Skeletal muscle cell (primary cell): Measurements from ENCODE around the gene WASF2.
"Not testable (repeated sequence)": the region's sequence is repeated elsewhere in the genome, so short reads cannot be mapped to it uniquely, and the experiment has no call there.

Experiments
- DNase-seq: peaks from one replicate; pipeline ENCODE4 v3.0.0-alpha.2; 2010; ENCODE audit warnings: low read depth
- H3K4me3 ChIP-seq: 2 replicates; pipeline ENCODE4 v1.5.1; 2011; ENCODE audit warnings: low read depth, mild to moderate bottlenecking, control low read depth, low read length, moderate library complexity

Gene WASF2

DNA sequence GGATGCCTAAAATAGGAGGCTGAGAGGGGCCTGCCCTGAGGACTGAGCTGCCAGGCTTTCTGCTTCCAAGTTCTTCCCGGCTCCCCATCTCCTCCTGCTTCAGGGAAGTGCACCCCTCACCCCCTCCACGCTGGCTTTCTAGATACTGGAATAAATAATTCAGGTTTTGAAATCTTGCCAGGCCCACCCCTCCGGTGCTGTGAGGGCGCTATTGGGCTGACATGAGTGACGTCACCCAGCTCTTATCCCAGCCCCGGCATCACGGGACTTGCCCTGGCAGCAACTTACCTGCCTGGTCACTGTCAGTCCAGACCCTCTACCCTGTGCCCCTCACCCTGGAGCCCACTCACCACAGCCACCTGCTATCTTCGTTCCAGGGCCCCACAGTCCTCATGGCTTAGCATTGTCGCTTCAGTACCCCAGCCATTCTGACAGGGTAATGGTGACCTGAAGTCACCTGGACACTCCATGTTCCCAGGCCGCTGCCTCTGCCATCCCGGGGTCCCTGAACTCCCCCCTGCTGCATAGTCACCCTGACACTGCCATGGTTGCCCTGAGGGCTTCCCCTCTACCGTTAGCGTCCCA is 98.4 kb downstream of the WASF2 start:
- DNase-seq: no peak
- H3K4me3 ChIP-seq: peak overlapping the region; percentile 76

DNA sequence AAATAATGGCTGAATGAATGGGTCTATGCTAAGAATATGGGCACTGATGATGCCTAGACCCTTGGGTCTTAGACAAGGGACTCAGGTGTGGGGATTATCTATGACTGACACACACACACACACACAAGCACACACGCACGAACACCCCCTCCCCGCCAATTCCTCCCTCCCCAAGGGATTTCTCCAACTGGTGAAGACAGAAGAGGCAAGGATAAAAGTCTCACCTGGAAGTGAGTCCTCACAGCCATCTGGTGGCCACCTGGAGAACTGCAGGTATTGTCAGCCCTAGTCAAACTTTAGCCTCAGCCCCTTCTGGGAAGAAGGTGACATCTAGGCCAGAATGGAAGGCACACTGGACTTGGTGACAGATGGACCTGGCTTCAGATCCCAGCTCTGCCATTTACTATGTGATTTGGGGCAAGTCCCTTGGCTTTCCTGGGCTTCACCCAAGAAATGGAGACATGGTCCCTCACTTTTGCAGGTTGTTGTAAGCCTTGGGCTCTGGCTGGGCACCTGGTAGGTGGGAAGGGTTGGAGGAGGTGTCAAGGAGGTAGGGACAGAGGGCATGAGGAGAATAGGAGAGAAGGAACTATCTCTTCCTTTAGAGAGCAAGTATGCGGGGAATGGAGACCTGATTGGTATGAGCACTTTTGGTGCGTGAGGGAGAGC is 101.5 kb downstream of the WASF2 start:
- H3K4me3 ChIP-seq: no peak overlapping the region
- DNase-seq: no peak

DNA sequence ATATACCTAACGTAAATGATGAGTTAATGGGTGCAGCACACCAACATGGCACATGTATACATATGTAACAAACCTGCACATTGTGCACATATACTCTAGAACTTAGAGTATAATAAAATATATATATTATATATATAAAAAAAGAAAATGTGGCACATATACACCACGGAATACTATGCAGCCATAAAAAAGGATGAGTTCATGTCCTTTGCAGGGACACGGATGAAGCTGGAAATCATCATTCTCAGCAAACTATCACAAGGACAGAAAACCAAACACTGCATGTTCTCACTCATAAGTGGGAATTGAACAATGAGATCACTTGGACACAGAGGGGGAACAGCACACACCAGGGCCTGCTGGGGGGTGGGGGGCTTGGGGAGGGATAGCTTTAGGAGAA is 105.2 kb downstream of the WASF2 start:
- not testable (repeated sequence) for H3K4me3 ChIP-seq, DNase-seq

DNA sequence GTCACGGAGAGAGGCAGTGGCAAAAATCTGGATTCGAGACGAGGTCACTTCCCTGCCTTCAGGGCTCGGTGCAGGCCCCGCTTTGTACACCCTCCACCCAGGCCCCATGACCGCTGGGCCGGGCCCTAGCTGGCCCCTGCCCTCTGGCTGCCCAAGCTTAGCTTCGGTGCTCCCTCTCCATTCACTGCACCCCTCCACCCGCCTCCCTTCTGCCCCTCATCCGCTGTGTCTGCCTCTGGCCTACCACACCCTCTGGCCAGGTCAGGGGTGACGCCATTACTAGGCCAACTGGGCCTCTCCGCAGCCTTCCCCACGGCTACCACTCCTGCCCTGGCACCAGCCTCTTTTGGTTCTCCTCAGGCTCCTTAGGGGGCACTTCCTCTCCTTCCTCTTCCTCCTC is 106.3 kb downstream of the WASF2 start:
- H3K4me3 ChIP-seq: no peak overlapping the region
- no peak for DNase-seq

DNA sequence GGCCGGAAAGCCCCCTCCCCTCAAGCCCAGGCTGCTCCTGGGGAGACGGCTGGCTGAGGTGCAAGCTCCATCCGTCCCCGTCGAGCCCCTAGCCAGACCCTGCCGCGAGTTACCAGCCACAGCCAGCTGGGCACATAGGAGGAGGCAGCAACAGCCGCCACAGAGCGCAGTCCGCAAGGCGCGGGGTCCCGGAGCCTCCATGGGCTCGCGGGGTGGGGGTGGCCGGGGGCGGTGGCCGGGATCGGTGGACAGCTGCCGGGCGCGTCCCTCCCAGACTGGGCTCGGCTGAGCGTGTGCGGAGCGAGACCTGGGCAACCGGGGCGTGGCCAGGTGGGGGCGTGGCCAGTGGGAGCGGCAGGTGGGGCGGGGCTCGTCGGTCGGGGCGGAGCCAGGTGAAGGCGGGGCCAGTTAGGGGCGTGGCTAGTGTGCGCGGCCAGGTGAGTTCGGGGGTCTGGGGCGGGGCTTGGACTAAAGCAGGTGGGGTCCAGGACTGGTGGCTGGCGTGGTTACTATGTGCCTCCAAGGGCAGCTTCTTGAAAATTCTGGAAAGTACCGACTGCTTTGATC is 106.8 kb downstream of the WASF2 start, which contains the start of gene CD164L2:
Gene CD164L2 (minus strand): TSS at position 295 of the 567 bp plus-strand sequence. CDS start 94 bp downstream, at position 201.
- no peak within 1 kb of the TSS for H3K4me3 ChIP-seq
- DNase-seq: no peak

DNA sequence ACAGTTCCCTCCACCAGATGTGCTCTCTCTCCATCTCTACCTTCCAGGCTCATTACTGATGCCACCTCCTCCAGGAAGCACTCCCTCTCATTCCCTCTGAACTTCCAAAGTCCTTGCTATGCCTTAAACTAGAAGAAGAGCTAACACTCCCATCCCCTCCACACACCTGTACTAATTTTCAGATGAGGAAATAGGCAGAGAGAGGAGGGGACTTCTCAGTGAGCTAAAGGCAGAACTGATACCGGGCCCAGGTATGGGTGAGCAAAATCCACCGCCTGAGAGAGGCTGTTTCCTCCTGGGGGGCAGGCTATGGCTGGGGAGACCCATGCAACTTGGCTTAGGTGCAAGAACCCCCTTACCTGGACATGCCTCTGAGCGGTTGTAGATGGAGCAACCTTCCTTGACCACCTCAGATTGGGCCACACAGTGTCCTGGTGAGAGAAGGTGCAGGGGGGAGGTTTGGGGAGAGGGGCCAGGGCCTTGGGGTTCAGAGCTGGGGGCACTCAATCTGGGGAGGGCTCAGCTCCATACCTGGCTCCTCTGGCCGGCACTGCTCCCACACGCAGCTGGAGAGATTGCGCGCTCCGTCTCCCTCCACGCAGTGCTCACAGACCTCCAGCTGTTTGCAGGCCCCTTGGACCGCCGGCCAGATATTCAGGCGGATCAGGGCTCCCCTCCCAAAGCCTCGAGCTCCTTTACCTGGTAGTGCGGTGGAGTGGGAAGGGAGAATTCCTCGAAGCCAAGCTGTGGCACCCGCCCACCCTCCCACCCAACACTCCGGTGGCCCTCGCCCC is 107.8 kb downstream of the WASF2 start:
- no peak for DNase-seq
- H3K4me3 ChIP-seq: no peak overlapping the region

DNA sequence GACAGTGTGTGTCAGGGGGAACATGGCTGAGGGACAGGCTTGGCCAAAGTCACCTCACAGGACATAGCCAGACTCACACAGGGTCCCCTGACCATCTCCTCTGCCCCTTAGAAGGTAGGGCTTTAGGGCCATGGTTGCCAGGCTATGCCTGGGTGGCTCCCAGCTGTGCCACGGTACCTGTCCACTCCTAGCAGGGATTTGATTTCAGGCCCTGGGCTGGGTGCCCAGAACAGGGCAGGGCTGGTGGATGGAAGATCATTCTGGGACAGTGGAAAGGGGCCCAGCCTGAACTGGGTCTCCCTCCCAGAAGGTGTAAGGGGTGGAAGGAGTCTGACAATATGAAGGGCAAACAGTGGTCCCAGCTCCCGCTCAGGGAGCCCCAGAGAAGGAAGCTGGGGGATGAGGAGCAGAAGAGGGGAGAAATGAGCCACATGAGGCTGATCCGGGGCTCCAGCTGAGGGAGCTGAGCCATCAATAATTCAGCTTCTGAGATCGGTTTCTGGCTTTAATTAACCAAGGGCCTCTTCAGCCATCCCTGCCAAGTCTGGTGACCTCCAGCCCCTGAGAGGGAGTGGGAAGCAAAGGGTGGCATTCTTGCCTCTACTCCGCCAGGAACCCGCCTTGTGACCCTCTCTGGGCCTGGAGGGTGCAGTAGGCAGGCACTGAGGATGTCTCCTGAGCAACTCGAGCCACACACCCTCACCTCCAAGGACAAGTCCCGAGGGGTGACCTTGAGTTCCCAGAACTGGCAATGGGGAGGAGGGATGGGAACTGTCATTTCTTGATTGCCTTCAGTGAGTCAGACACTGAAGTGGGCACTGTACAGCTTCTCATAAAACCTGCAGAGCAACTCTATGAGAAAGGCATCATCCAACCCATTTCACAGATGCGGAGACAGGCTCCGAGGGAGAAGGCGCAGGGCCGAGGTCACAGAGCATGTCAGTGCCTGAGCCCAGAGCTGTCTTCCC is 108.9 kb downstream of the WASF2 start:
- DNase-seq: no peak
- no peak overlapping the region for H3K4me3 ChIP-seq

DNA sequence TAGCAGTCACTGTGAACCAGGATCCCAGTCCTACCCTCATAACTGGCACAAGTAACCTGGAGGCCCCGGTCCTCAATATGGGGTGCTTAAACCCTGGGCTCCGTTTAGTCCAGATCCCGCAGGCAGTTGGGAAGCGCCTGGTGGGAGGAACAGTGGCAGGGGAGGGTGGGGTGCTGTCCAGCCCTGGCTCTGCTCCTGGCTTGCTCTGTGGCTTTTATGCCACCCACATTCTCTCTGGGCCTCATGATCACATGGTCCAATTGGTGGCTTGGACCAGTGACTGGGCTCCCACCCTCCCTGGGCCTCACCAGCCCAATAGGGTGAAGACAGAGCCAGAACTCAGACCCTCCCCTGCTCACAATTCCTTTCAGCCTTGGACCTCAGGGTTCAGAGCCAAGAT is 109.7 kb downstream of the WASF2 start:
- no peak for DNase-seq
- H3K4me3 ChIP-seq: no peak overlapping the region

DNA sequence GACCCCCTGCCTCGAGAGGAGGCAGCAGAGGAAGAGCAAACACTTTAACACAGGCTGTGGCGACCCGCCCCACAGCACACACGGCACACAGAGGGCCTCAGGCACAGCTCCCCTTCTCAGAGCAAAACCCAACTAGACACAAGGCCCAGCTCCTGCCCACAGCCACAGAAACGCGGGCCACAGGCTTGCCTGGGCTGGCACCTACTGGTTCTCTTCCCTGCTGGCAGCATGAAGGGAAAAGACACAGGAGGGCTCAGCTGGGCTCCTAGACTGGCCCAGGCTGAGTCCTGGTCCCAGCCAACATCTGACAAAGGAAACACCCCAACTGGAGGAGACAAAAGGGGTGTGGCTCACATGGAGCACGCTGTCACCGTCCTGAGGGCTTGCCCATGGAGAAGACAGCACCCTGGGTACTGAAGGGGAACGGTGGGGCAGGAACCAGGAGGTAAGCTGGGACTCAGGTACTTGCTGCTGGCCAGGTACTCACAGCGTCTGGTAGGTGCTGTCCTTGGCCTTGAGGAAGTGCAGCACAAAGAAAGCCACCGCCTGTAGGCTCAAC is 110.3 kb downstream of the WASF2 start:
- no peak overlapping the region for H3K4me3 ChIP-seq

DNA sequence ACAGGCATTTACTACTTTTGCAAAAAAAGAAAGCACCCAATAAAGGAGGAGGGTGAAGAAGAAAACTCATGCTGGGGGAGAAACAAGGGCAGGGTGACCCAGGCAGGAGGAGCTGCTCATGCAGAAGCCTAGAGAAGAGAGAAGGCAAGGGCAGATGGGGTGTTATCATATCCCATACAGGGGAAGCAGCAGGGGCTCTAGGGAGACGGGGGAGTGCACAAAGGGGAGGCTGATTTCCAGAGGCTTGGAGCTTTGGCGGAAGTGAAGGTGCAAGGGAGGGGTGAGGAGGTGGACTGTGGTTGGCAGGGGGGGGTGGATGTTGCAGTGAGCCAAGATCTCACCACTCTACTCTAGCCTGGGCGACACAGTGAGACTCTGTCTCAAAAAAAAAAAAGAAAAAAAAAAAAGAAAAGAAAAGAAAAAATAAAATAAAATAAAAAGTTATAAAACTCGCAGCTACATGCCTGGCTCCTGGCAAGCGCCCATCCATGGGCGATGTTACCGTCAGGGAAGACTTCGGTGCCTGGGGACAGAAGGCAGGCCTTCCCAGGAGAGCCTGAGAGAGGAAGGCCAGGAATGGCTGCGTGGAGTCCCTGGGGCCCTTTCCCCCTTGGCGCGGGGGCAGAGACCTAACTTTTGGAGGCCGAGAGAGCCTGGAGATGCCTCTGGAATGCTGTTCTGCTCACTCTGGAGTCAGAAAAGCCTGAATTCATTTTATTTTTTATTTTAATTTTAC is 112.0 kb downstream of the WASF2 start:
- H3K4me3 ChIP-seq: no peak overlapping the region
- no peak for DNase-seq

More for the DNA sequence above, 110.3 kb downstream of the WASF2 start:
- DNase-seq: no peak

DNA sequence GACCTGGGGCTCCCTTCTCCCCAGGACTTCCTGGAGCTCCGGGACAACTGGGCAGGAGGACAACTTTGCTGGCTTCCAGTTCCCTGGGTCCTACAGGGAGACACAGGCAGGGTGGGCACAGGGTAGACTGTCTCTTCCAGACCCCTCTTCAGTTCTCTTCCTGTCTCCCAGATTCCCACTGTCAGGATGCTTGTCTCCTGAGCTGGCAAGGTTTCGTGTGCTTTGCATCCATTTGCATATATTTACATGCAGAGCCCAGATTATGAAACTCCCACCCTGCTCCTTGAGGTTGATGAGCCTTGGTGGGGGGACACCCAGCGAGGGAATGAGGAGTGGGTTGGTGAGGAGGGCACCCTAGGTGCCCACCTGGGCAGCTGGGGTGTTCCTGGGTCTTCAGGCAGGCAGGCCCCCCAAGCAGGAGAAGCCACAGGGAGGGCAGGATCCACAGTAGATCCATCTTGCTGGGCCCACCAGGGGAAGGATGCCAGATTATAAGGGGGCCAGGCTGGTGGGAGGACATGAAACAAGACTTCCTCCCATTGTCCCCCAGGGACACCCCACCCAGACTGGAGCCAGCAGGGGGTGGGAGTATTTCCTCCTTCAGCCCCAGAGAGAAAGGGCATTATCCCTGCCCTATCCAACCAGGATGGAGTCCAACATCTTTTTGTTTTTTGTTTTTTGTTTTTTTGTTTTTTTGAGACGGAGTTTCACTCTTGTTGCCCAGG is 115.4 kb downstream of the WASF2 start, which contains the start of gene FCN3:
Gene FCN3 (minus strand): TSS at position 463 of the 725 bp plus-strand sequence. CDS start 6 bp downstream, at position 457.
- DNase-seq: no peak
- no peak within 1 kb of the TSS for H3K4me3 ChIP-seq

DNA sequence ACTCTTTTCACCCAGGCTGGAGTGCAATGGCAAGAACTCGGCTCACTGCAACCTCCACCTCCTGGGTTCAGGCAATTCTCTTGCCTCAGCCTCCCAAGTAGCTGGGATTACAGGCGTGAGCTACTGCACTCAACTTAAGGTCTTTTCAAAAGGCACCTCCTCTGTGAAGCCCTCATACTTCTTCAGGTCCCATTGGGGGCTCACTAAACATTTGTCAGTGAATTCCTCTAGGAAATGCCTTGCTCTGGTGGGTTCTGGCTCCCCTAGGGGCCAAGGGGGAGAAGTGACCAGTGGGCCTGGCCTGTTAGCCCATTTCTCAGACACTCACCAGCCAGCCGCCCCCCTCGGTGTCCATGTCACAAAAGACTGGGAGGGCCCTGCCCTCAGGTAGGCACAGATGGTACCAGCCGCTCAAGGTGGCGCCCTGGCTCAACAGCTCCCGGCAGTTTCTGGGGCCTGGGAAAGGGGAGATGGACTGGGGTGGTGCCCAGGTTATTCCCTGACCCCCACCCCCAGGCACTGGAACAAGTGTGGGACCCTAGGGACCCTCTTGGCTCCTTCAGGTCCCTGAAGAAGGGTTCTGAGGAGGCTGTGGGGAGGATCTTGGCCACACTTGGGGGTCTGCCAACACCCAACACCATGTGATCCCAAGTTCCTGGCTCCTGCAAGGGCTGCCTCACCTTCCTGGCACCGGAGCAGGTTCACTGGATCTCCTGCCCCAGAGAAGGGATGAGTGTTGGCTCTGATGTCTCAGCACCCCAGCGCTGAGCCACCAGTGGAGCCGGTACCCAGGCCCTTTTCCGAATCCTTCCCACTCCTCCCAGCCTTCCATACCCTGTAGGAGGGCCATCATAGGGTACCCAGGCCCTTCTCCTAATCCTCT is 116.9 kb downstream of the WASF2 start:
- H3K4me3 ChIP-seq: no peak overlapping the region
- no peak for DNase-seq

DNA sequence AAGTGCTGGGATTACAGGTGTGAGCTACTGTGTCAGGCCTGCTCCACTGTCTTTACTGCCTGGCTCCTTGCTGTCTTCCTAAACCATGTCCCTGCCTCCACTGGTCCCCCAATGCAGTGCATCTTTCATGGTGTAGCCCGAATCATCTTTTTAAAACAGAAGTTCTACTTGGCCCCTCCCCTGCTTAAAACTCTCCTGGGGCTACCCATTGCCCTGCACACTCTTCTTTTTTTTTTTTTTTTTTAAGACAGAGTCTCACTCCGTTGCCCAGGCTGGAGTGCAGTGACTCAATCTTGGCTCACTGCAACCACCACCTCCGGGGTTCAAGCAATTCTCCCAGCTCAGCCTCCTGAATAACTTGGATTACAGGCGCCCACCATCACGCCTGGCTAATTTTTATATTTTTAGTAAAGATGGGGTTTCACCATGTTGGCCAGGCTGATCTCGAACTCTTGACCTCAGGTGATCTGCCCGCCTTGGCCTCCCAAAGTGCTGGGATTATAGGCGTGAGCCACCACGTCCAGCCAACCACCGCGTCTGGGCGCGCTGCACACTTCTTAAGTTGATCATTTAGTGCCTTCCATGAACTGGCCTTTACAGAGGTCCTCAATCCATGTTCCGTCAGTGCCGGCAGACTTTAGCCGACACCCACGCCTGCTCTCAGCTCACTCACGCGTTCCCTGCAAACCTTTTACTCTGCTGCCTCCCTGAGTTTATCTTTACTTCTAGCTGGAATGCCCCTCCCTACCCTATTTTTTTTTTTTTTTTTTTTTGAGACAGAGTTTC is 117.8 kb downstream of the WASF2 start:
- no peak for DNase-seq
- H3K4me3 ChIP-seq: no peak overlapping the region

DNA sequence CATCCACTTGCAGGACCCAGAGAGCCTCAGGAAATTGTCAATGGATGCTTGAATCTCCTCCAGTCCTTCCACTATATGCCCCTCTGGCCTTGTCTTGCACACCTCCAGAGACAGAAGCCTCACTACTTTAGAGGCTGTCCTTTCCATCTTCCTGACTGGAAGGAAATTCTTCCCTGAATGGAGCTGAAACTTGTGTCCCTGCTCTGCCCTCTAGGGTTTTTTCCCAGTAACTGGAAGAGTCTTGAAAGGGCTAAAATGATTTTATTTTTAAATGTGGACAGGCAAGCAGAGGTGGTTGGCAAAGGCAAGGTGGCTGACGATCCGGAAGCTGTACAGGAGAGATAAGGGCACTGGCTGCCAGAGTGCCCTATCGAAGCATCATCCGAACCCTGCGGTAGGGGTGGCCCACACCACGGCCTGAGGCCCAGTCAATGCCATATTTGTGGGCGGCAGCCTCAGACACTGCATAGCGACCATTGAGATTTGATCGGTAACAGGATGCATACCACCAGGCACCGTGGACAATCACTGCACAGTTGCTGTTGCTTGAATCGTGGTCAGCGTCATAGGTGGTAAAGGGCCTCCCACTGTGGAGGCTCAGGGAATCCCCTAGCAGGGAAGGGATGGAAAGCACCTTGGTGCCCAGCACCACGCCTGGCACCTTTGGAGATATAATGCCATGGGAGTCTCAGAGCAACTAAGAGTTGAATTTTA is 120.9 kb downstream of the WASF2 start:
- DNase-seq: no peak

DNA sequence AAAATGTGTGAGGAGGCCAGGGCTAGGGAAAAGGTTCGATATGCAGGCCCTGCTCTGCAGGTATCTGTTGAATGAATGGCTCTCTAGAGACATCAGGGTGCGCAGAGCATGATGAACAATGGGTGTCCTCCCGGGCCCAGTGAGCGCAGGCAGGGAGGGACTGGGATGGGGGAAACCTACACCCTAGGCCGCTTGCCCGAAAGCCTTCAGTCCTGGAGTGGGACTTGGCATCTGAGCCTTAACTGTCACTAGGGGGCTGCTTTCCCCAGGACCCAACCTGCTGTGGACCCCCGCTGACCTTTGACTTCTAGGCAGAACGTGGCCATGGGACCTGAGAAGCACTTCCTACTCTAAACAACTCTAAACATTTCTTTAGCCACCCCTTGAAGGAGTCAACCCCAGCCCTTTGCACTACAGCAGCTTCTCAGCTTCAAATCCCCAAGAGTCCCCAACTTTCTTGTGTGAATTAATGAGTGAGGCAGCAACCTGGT is 122.8 kb downstream of the WASF2 start:
- peak overlapping the region; percentile 60 for H3K4me3 ChIP-seq
- DNase-seq: no peak

More for the DNA sequence above, 120.9 kb downstream of the WASF2 start:
- H3K4me3 ChIP-seq: no peak overlapping the region
